ENCODE measurements around the gene HOMER2. TPM values are rescaled to one million over a fixed set of nuclear protein-coding genes. Genes with fewer than 3 reads are reported as not detected.

Gene HOMER2
- total RNA-seq, 1 donor from 2014 or later: 16.4 TPM

DNA sequence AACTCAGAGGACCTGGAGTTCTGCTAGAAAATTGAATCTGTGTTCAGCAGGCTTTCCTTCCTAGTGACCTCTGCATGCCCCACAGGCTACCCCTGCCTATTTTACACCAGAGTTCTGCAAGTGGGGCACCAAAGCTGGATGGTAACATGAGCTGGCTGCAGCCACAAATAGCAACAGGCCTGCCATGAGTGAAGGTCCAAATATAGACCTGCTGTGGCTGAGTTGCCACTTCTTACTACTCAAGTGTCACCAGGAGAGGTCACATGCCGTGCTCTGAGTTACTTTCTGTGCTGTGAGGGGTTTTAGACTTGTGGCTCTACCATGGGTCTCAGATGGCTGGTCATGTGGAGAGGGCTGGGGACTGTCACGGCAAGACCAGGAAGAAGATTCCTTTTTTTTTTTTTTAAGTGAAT, 146.5 kb downstream of the HOMER2 start, which contains the start of gene FSD2:
TSS of gene FSD2 (minus strand) at position 76 of the 413 bp plus-strand sequence. CDS start 18,679 bp downstream, outside the sequence.
- intact Hi-C loops (cut with DNase I): no loop called here
- no peaks in the 10 kb centered on the region for H3K27me3 ChIP-seq

DNA sequence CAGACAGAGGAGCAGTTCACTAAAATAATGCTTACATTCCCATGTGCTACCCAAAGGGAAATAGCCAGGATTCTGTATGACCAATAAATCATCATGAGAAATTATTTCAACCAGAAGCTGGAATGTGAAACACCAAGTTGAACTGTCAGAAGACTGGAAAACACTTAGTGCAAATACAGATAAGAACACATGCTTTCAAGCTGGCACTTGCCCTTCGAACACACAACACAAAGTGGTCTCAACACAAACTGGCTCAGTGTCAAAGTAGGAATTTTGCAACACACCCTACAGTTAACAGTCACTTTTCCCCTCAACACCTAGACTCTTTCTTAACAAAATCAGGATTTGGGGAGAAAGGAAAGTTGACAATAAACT, 148.0 kb downstream of the HOMER2 start:
- TF ChIP-seq, protein P1, sequence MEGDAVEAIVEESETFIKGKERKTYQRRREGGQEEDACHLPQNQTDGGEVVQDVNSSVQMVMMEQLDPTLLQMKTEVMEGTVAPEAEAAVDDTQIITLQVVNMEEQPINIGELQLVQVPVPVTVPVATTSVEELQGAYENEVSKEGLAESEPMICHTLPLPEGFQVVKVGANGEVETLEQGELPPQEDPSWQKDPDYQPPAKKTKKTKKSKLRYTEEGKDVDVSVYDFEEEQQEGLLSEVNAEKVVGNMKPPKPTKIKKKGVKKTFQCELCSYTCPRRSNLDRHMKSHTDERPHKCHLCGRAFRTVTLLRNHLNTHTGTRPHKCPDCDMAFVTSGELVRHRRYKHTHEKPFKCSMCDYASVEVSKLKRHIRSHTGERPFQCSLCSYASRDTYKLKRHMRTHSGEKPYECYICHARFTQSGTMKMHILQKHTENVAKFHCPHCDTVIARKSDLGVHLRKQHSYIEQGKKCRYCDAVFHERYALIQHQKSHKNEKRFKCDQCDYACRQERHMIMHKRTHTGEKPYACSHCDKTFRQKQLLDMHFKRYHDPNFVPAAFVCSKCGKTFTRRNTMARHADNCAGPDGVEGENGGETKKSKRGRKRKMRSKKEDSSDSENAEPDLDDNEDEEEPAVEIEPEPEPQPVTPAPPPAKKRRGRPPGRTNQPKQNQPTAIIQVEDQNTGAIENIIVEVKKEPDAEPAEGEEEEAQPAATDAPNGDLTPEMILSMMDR (IDR thresholded peaks at IDR 0.05): no peak
- no peaks in the 10 kb centered on the region for H3K27me3 ChIP-seq
- DNase-seq (no peak), ATAC-seq (no peak)
- intact Hi-C loops (cut with DNase I): no loop called here
- no peaks in the 10 kb centered on the region for H3K36me3 ChIP-seq
- H3K27ac ChIP-seq: no peak overlapping the region
- peaks cover 4% of the 10 kb centered on the region for H3K4me1 ChIP-seq
- H3K4me3 ChIP-seq: no peak overlapping the region
- no peaks in the 10 kb centered on the region for H3K9me3 ChIP-seq

More for the DNA sequence above, 146.5 kb downstream of the HOMER2 start, which contains the start of gene FSD2:
- Histone ChIP-seq H3K36me3 (no peaks in the 10 kb centered on the region), H3K4me3 (no peak within 1 kb of the TSS), H3K9me3 (no peaks in the 10 kb centered on the region), H3K27ac (no peak within 1 kb of the TSS), H3K4me1 (peaks cover 4% of the 10 kb centered on the region)
- ATAC-seq: peak; percentile 30
- TF ChIP-seq, protein P1 (IDR thresholded peaks at IDR 0.05): no peak
- DNase-seq: no peak

DNA sequence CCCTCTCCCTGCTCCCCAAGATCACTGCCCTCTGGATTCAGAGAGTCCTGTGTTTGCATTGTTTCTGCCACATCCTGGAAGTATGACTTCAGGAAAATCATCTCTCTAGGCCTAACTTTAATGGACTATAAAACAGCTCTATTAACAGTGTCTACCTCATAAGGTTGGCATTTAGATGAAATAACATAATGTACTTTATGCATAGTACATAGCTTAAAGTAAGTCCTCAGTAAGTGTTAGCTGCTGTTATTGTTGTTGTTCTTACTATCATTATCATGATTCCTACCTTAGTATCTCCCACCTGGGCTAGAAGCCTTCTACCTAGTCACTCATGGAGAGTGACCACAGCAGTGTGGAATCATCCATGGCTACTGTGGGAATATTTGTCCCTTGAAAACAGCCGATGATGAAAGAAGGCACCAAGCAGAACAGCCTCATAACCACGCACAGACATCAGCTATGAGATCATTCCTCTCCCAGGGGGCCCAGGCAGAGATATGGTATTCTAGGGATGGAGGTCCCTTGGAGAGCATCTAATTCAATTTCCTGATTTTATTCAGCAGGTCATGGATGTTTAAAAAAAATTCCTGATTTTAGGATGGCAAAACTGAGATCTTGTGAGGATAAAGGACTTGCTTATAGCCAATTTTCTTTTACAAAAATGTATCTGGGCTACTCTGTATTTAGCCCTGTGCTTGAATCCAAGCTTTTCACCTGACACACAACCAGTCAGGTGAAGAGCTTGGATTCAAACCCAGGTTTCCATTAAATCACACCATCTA, 148.5 kb downstream of the HOMER2 start:
- TF ChIP-seq, protein P1 (IDR thresholded peaks at IDR 0.05): no peak

DNA sequence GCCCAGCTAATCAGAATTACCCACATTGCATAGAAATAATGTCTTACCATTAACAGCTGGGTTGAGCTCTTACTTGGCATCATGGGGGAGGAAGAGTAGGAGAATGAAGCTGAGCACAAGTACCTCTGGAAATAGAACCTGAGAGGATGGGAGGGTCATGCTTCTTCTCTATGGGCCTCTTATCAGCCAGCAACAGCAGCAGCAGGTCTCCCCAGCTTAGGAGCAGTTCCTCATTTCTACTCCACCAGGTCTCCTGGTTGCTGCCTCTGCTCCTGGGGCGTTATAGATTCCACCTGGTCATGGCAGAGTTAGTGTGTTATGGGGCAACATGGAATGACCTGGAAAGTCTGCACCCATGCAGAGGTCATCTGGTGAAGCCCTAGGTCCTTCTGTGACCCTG, 150.0 kb downstream of the HOMER2 start:
- H3K27ac ChIP-seq: no peak overlapping the region
- no peaks in the 10 kb centered on the region for H3K36me3 ChIP-seq
- H3K4me3 ChIP-seq: no peak overlapping the region
- no peaks in the 10 kb centered on the region for H3K27me3 ChIP-seq
- intact Hi-C loops (cut with DNase I): no loop called here
- H3K9me3 ChIP-seq: no peaks in the 10 kb centered on the region
- DNase-seq: no peak
- no peaks in the 10 kb centered on the region for H3K4me1 ChIP-seq
- TF ChIP-seq, protein P1 (IDR thresholded peaks at IDR 0.05): no peak
- ATAC-seq: no peak

More for the DNA sequence above, 148.5 kb downstream of the HOMER2 start:
- no peak for ATAC-seq
- H3K27ac ChIP-seq: no peak overlapping the region
- peaks cover 3% of the 10 kb centered on the region for H3K4me1 ChIP-seq
- DNase-seq: no peak
- H3K9me3 ChIP-seq: no peaks in the 10 kb centered on the region
- intact Hi-C loops (cut with DNase I): no loop called here
- H3K4me3 ChIP-seq: no peak overlapping the region
- H3K27me3 ChIP-seq: no peaks in the 10 kb centered on the region
- no peaks in the 10 kb centered on the region for H3K36me3 ChIP-seq

DNA sequence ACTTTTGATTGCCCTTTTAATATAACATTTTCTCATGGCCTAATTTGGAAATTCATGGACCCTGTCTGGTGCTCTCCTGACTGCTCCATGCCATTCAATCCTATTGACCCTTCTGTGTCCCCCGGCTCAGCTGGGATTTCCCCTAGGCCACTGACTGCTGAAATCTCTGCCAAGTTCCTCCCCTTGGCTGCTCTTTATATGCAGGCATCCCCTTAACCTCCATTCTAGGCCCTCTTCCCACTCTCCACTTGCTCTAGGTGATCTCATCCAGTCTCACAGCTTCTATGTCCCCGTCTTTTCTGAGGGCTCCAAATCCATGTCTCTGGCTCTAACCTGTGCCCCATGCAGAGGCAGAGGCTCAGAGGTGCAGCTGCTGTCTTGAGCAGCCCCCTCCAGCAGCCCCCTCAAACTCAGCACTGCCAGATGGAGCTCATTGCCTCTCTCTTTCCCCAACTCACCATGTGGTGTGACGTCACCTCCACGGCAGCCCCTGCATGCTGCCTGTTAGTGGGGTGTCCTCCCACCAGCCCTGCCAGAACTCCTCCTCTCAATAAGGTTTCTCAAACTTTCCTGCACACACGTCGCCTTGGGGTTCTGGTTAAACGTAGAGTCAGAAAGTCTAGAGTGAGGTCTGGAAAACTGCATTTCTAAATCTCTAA, 153.2 kb downstream of the HOMER2 start:
- intact Hi-C loops (cut with DNase I): no loop called here
- no peaks in the 10 kb centered on the region for H3K36me3 ChIP-seq
- H3K4me3 ChIP-seq: no peak overlapping the region
- H3K27me3 ChIP-seq: no peaks in the 10 kb centered on the region
- H3K4me1 ChIP-seq: no peaks in the 10 kb centered on the region
- no peaks in the 10 kb centered on the region for H3K9me3 ChIP-seq
- no peak overlapping the region for H3K27ac ChIP-seq
- DNase-seq: no peak
- TF ChIP-seq, protein P1 (IDR thresholded peaks at IDR 0.05): no peak
- ATAC-seq: no peak

Other genes with a start within 250 kb of the HOMER2 start
- 3.8 TPM for gene AP3B2, start 242.8 kb downstream of the HOMER2 start, total RNA-seq
- not detected for gene FSD2, start 146.7 kb downstream of the HOMER2 start, total RNA-seq
- gene WHAMM, start 143.1 kb downstream of the HOMER2 start, total RNA-seq: 13.1 TPM
- 15.4 TPM for gene RAMAC, start 33.5 kb upstream of the HOMER2 start, total RNA-seq
- 23.0 TPM for gene C15orf40, start 58.9 kb upstream of the HOMER2 start, total RNA-seq
- 44.6 TPM for gene BTBD1, start 114.5 kb upstream of the HOMER2 start, total RNA-seq
- gene TM6SF1, start 154.9 kb upstream of the HOMER2 start, total RNA-seq: 25.4 TPM

Data from upper lobe of right lung (tissue), 1 donor.